ENCODE results near the gene CALB2. TPM values are rescaled to one million over a fixed set of nuclear protein-coding genes. Genes with fewer than 3 reads are reported as not detected.

The CALB2 gene
- total RNA-seq, 2 donors from 2014 or later: 0.99 to 3.1 TPM

DNA sequence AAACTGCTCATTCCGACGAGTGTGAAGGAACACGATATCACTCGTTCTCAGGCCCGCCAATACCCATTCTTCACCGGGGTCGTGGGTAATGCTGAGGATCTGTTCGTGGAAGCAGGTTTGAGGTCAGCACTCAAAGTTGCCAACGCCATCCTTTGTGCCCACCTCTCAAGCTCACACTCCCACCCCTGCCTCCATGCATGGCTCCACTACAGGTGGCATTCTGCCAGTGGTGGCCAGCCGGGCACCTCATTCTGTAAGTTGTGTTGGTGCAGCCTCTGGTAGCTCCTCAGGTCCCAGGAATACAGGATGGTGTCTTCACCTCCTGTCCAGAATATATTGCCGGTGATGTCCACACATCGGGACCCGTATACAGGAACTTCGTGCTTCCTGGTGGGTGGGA lies 72.7 kb downstream of the CALB2 start:
- Histone ChIP-seq H3K27ac (no peak overlapping the region), H3K4me3 (no peak overlapping the region), H3K4me1 (no peaks in the 10 kb centered on the region), H3K27me3 (no peaks in the 10 kb centered on the region), H3K36me3 (replicated peaks in 1 of 2; ENCODE audit: insufficient read depth in 1 of 2, low read depth in 2 of 2) (no peaks in the 10 kb centered on the region), H3K9me3 (no peaks in the 10 kb centered on the region)
- ATAC-seq: no peak
- intact Hi-C loops (cut with DNase I): no loop called here
- WGBS, 2 donors: 78 to 81% methylated on average over 12 to 14 of the region's 14 CpGs
- no peak for DNase-seq
- TF ChIP-seq, protein P1, sequence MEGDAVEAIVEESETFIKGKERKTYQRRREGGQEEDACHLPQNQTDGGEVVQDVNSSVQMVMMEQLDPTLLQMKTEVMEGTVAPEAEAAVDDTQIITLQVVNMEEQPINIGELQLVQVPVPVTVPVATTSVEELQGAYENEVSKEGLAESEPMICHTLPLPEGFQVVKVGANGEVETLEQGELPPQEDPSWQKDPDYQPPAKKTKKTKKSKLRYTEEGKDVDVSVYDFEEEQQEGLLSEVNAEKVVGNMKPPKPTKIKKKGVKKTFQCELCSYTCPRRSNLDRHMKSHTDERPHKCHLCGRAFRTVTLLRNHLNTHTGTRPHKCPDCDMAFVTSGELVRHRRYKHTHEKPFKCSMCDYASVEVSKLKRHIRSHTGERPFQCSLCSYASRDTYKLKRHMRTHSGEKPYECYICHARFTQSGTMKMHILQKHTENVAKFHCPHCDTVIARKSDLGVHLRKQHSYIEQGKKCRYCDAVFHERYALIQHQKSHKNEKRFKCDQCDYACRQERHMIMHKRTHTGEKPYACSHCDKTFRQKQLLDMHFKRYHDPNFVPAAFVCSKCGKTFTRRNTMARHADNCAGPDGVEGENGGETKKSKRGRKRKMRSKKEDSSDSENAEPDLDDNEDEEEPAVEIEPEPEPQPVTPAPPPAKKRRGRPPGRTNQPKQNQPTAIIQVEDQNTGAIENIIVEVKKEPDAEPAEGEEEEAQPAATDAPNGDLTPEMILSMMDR (IDR thresholded peaks at IDR 0.05): no peak
- TF ChIP-seq POLR2A (IDR thresholded peaks at IDR 0.05): no peak

DNA sequence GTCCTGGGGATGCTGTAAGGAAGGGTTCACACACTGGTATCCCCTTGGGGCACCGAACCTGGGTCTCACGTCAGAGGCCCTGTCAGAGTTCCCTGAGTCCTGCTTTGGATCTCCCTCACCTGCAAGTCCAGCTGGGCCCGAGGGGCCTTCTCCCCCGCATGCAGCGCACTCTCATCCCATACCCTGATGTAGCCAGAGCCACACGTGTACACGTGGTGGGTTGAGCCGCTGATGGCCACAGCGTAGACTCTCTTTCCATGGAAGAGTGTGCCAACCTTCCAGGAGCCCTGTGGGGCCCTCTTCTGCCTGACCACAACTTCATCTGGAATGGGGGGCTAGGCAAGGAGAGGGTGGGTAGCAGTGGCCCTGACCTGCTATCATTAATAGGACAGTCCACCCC lies 73.5 kb downstream of the CALB2 start:
- TF ChIP-seq POLR2A (IDR thresholded peaks at IDR 0.05): no peak
- Histone ChIP-seq H3K4me1 (no peaks in the 10 kb centered on the region), H3K4me3 (no peak overlapping the region), H3K27ac (no peak overlapping the region), H3K9me3 (no peaks in the 10 kb centered on the region), H3K27me3 (no peaks in the 10 kb centered on the region), H3K36me3 (replicated peaks in 1 of 2; ENCODE audit: insufficient read depth in 1 of 2, low read depth in 2 of 2) (no peaks in the 10 kb centered on the region)
- intact Hi-C loops (cut with DNase I): no loop called here
- no peak for ATAC-seq
- WGBS, 2 donors: 84 to 88% methylated on average over 6 to 9 of the region's 9 CpGs
- DNase-seq: no peak

DNA sequence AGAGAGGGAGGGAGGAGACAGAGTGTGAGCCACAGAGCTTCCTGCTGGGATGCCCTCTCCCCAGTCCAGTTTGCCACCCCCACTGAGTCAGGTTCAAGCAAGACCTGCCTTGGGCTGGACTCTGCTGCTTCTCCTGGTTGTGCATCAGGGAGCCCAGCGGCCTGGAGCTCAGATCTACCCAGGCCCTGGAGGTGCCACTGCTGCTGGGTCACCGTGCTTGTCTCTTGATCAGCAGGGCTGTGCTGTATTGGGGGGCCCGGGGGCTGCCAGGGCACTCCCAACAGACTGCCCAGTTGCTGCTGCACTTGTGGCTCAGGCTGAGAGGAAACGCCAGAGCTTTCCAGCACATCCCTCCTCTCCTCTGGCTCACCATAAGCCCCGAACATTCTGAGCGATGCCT lies 74.4 kb downstream of the CALB2 start:
- H3K27ac ChIP-seq: no peak overlapping the region
- ATAC-seq: no peak
- no peaks in the 10 kb centered on the region for H3K4me1 ChIP-seq
- H3K27me3 ChIP-seq: no peaks in the 10 kb centered on the region
- no peak overlapping the region for H3K4me3 ChIP-seq
- WGBS, 2 donors: 49 to 62% methylated on average over 6 of the region's 6 CpGs
- intact Hi-C loops (cut with DNase I): no loop called here
- TF ChIP-seq, protein P1 (IDR thresholded peaks at IDR 0.05): no peak
- TF ChIP-seq POLR2A (IDR thresholded peaks at IDR 0.05): no peak
- H3K9me3 ChIP-seq: no peaks in the 10 kb centered on the region
- no peaks in the 10 kb centered on the region for H3K36me3 ChIP-seq (replicated peaks in 1 of 2; ENCODE audit: insufficient read depth in 1 of 2, low read depth in 2 of 2)
- DNase-seq: no peak

DNA sequence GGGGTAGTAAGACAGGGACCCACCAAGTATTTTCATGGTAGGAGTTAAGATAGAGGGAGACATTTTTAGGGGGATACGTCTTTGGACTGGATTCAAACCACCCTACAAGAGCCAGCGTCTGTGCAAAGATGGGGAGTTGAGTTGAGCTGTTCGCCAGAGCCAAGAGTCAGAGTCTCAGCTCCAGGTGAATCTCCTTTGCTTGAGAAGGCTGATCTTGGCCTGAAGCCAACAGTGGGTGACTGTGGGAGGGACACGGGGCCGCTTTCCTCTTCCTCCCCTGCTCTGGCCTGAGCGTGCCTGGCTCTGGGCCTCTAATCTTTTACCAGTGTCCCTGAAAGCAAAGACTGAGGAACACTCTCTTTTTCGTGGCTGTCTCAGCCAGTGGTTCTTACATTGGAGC lies 78.0 kb downstream of the CALB2 start:
- Histone ChIP-seq H3K27me3 (no peaks in the 10 kb centered on the region), H3K9me3 (no peaks in the 10 kb centered on the region), H3K4me1 (no peaks in the 10 kb centered on the region), H3K4me3 (no peak overlapping the region), H3K27ac (no peak overlapping the region), H3K36me3 (replicated peaks in 1 of 2; ENCODE audit: insufficient read depth in 1 of 2, low read depth in 2 of 2) (no peaks in the 10 kb centered on the region)
- no peak for ATAC-seq
- 54 to 70% methylated on average over 5 to 7 of the region's 7 CpGs for WGBS, 2 donors
- no peak for TF ChIP-seq POLR2A (IDR thresholded peaks at IDR 0.05)
- TF ChIP-seq, protein P1 (IDR thresholded peaks at IDR 0.05): no peak
- intact Hi-C loops (cut with DNase I): no loop called here
- no peak for DNase-seq

DNA sequence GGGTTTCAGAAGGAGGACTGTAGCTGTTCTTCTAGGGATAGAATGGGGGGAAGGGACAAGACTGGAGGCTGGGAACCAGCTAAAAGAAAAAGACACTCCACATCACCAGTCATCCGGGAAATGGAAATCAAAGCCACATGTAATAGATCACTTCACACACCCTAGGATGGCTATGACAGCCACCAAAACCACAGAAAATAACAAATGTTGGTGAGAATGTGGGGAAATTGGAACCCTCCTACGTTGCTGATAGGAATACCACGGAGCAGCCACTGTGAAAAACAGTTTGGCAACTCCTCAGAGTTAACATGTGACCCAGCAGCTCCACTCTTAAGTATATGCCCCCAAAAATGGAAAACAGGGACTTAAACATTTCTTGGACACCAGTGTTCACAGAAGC lies 81.0 kb downstream of the CALB2 start:
- TF ChIP-seq, protein P1 (IDR thresholded peaks at IDR 0.05): no peak
- no peak for TF ChIP-seq POLR2A (IDR thresholded peaks at IDR 0.05)
- Histone ChIP-seq H3K27me3 (no peaks in the 10 kb centered on the region), H3K36me3 (replicated peaks in 1 of 2; ENCODE audit: insufficient read depth in 1 of 2, low read depth in 2 of 2) (no peaks in the 10 kb centered on the region), H3K27ac (no peak overlapping the region), H3K9me3 (peaks cover 0 to 24% (median 0%) of the 10 kb centered on the region in 3 donors), H3K4me1 (no peaks in the 10 kb centered on the region), H3K4me3 (no peak overlapping the region)
- ATAC-seq (no peak), DNase-seq (no peak)
- 23 to 38% methylated on average over 3 of the region's 3 CpGs for WGBS, 2 donors
- intact Hi-C loops (cut with DNase I): no loop called here

Other genes starting within 250 kb of the CALB2 start
- gene HYDIN, start 128.0 kb upstream of the CALB2 start, total RNA-seq: 1 to 10 TPM; 5.6 to 6.7 TPM
- gene CMTR2, start 69.3 kb upstream of the CALB2 start, total RNA-seq: 10 to 100 TPM in 1 of 2 donors, 1 to 10 TPM in 1; 7.3 to 20.2 TPM
- not detected for gene TLE7, start 83.3 kb downstream of the CALB2 start, total RNA-seq
- 1 to 10 TPM; 4.4 to 5.3 TPM for gene ZNF23, start 103.5 kb downstream of the CALB2 start, total RNA-seq
- gene ZNF19, start 130.6 kb downstream of the CALB2 start, total RNA-seq: 1 to 10 TPM; 3.6 to 5.9 TPM
- 10 to 100 TPM; 21.8 to 23.4 TPM for gene CHST4, start 167.7 kb downstream of the CALB2 start, total RNA-seq
- gene TAT, start 218.4 kb downstream of the CALB2 start, total RNA-seq: not detected

Measured in body of pancreas (tissue), 4 donors.